Glutamatergic neuron (in vitro differentiated cells): ENCODE measurements around the gene AFAP1. TPM values are rescaled to one million over a fixed set of nuclear protein-coding genes. Genes with fewer than 3 reads are reported as not detected.

ENCODE experiments used
- DNase-seq: peaks from one replicate; pipeline ENCODE4 v3.0.0; 2022
- H3K27ac Mint-ChIP-seq: one replicate; pipeline ENCODE4 v1.8.0; 2020; ENCODE audit warnings: mild to moderate bottlenecking, mixed read lengths, inconsistent platforms; ENCODE audit not compliant: unreplicated experiment
- H3K27me3 Mint-ChIP-seq: one replicate; pipeline ENCODE4 v1.8.0; 2020; ENCODE audit warnings: mild to moderate bottlenecking, moderate library complexity, mixed read lengths, inconsistent platforms; ENCODE audit not compliant: unreplicated experiment
- H3K36me3 Mint-ChIP-seq: one replicate; pipeline ENCODE4 v1.8.0; 2020; ENCODE audit warnings: mild to moderate bottlenecking, mixed read lengths, inconsistent platforms; ENCODE audit not compliant: unreplicated experiment
- H3K4me1 Mint-ChIP-seq: one replicate; pipeline ENCODE4 v1.8.0; 2020; ENCODE audit warnings: mild to moderate bottlenecking, low read depth, mixed read lengths, inconsistent platforms; ENCODE audit not compliant: unreplicated experiment
- H3K4me3 Mint-ChIP-seq: one replicate; pipeline ENCODE4 v1.8.0; 2020; ENCODE audit warnings: mild to moderate bottlenecking, mixed read lengths, inconsistent platforms; ENCODE audit not compliant: unreplicated experiment
- H3K9me3 Mint-ChIP-seq: one replicate; pipeline ENCODE4 v1.8.0; 2020; ENCODE audit warnings: mild to moderate bottlenecking, moderate library complexity, mixed read lengths, inconsistent platforms; ENCODE audit not compliant: unreplicated experiment
- CTCF ChIP-seq: fragments of 200-600 bp; sonication (generic); IDR thresholded peaks from one replicate; pipeline ENCODE4 v1.5.0; 2021; ENCODE audit not compliant: partially characterized antibody, unreplicated experiment
- total RNA-seq: library from RNA; stranded (reverse); fragmentation: NEBNext Ultra II Directional; extraction: Animal tissue kit (Norgen Biotek cat#: 25700); gene quantifications from one replicate; pipeline ENCODE4 v1.2.1, GENCODE V29; 2021; ENCODE audit not compliant: unreplicated experiment

Gene AFAP1
- total RNA-seq, 1 donor from 2014 or later = 528 TPM

GRCh38 chr4:7887436-7887835 lies 52.2 kb downstream of the AFAP1 start:
- Mint-ChIP-seq H3K9me3 (peaks cover 57% of the 10 kb centered on the region), H3K4me1 (peaks cover 66% of the 10 kb centered on the region), H3K27ac (peak overlapping the region; percentile 43), H3K36me3 (peaks cover 4% of the 10 kb centered on the region), H3K27me3 (peaks cover 26% of the 10 kb centered on the region), H3K4me3 (no peak overlapping the region)
- no peak for TF ChIP-seq CTCF
- no peak for DNase-seq

GRCh38 chr4:7886007-7886973 lies 53.4 kb downstream of the AFAP1 start:
- DNase-seq = no peak
- Mint-ChIP-seq H3K27me3 (peaks cover 19% of the 10 kb centered on the region), H3K9me3 (peaks cover 52% of the 10 kb centered on the region), H3K27ac (peak overlapping the region; percentile 82), H3K4me3 (peak overlapping the region; percentile 60), H3K36me3 (no peaks in the 10 kb centered on the region), H3K4me1 (peaks cover 64% of the 10 kb centered on the region)
- no peak for TF ChIP-seq CTCF

- H3K27me3 Mint-ChIP-seq = peaks cover 20% of the 10 kb centered on the region
- peak overlapping the region; percentile 57 for H3K27ac Mint-ChIP-seq
These were observed 54.2 kb downstream of the AFAP1 start for GRCh38 chr4:7885216-7886006.

GRCh38 chr4:7880683-7881082 lies 59.0 kb downstream of the AFAP1 start:
- TF ChIP-seq CTCF = no peak
- Mint-ChIP-seq H3K27me3 (peaks cover 22% of the 10 kb centered on the region), H3K4me1 (peaks cover 79% of the 10 kb centered on the region), H3K4me3 (peak overlapping the region; percentile 67), H3K27ac (peak overlapping the region; percentile 59), H3K36me3 (no peaks in the 10 kb centered on the region), H3K9me3 (peaks cover 49% of the 10 kb centered on the region)
- no peak for DNase-seq

More at GRCh38 chr4:7885216-7886006, 54.2 kb downstream of the AFAP1 start:
- peaks cover 66% of the 10 kb centered on the region for H3K4me1 Mint-ChIP-seq
- peaks cover 55% of the 10 kb centered on the region for H3K9me3 Mint-ChIP-seq
- no peaks in the 10 kb centered on the region for H3K36me3 Mint-ChIP-seq
- TF ChIP-seq CTCF = no peak
- DNase-seq = no peak
- H3K4me3 Mint-ChIP-seq = peak overlapping the region; percentile 51
